Lung (tissue), 12 donors: Measurements from ENCODE around the gene BCL2. TPM values are rescaled to one million over a fixed set of nuclear protein-coding genes. Genes with fewer than 3 reads are reported as not detected.

ENCODE experiments used
- ATAC-seq: fragments of 200-7000 bp; cut with Tn5 transposase; one replicate; pipeline ENCODE4 v1.9.1; 2020; ENCODE audit warnings: moderate number of reproducible peaks; ENCODE audit not compliant: insufficient read depth, low FRiP score
- DNase-seq, 3 donors: peaks; one replicate each; pipeline ENCODE4 v3.0.0-alpha.2; 2013 to 2017
- H3K27ac ChIP-seq, 2 donors: one replicate each; pipeline ENCODE4 v1.5.1; 2013; ENCODE audit warnings: mild to moderate bottlenecking in 2 of 2, moderate library complexity in 2 of 2, control low read depth in 1 of 2, inconsistent platforms in 1 of 2, low read depth in 1 of 2, low read length in 1 of 2
- H3K27me3 ChIP-seq, 3 donors: one replicate each; pipeline ENCODE4 v1.5.1; 2013; ENCODE audit warnings: low read length in 2 of 3; ENCODE audit not compliant: control insufficient read depth in 3 of 3, insufficient read depth in 3 of 3
- H3K36me3 ChIP-seq, 4 donors: one replicate each; pipeline ENCODE4 v1.5.1; 2013; ENCODE audit warnings: low read length in 4 of 4, mild to moderate bottlenecking in 1 of 4, moderate library complexity in 1 of 4; ENCODE audit not compliant: control insufficient read depth in 4 of 4, insufficient read depth in 4 of 4
- H3K4me1 ChIP-seq, 5 donors: one replicate each; pipeline ENCODE4 v1.5.1; 2013; ENCODE audit warnings: low read length in 5 of 5, mild to moderate bottlenecking in 2 of 5, moderate library complexity in 1 of 5; ENCODE audit not compliant: control insufficient read depth in 5 of 5, insufficient read depth in 5 of 5
- H3K4me3 ChIP-seq: one replicate; pipeline ENCODE4 v1.5.1; 2013; ENCODE audit warnings: mild to moderate bottlenecking, control low read depth, moderate library complexity
- H3K9ac ChIP-seq, 2 donors: one replicate each; pipeline ENCODE4 v1.5.1; 2013; ENCODE audit warnings: low read length in 2 of 2, control low read depth in 1 of 2; ENCODE audit not compliant: insufficient read depth in 1 of 2
- H3K9me3 ChIP-seq, 4 donors: one replicate each; pipeline ENCODE4 v1.5.1; 2013; ENCODE audit warnings: low read length in 3 of 4, mild to moderate bottlenecking in 1 of 4, moderate library complexity in 1 of 4; ENCODE audit not compliant: control insufficient read depth in 4 of 4, insufficient read depth in 3 of 4
- CTCF ChIP-seq: IDR thresholded peaks from 2 replicates; pipeline ENCODE4 v1.5.1; 2012; ENCODE audit warnings: mild to moderate bottlenecking; ENCODE audit errors: control extremely low read depth, extremely low read depth
- WGBS, 2 donors: extraction: QIAGEN DNeasy Blood & Tissue Kit; methylation state at CpG; one replicate each; pipeline ENCODE4 v1.1.7; 2013; 5-methylcytosine and 5-hydroxymethylcytosine counted together
- polyA plus RNA-seq, 2 donors: library from polyadenylated mRNA; stranded (reverse); fragments of 200-250 nt; gene quantifications; one replicate each; pipeline ENCODE4 v1.2.1, GENCODE V29; 2013
- total RNA-seq, 2 donors: library from RNA; depleted of rRNA in 1 of 2; stranded (reverse); fragments of >200 nt in 1 of 2; gene quantifications; one replicate each; pipeline ENCODE4 v1.2.1, GENCODE V29; 2014 to 2021
- donor health status: control.
- donor health status: control.
- donor health status: Bipolar disorder and iron deficiency.
- donor health status: healthy.
- donor health status: DM: yes; HTN: yes; CAD: no.

BCL2 gene
- total and polyA plus RNA-seq, 4 donors = 1.5 to 30.9 (median 5.3) TPM

GRCh38 chr18:63147973-63148372 is 171.6 kb downstream of the BCL2 start:
- Histone ChIP-seq H3K4me3 (no peak overlapping the region), H3K9ac (no peak overlapping the region), H3K4me1 (peaks cover 2 to 48% (median 16%) of the 10 kb centered on the region in 5 donors), H3K27ac (no peak overlapping the region), H3K9me3 (no peaks in the 10 kb centered on the region), H3K27me3 (no peaks in the 10 kb centered on the region), H3K36me3 (no peaks in the 10 kb centered on the region)
- no peak for DNase-seq
- 82 to 90% methylated on average over 6 of the region's 6 CpGs for WGBS, 2 donors
- TF ChIP-seq CTCF = no peak
- no peak for ATAC-seq

- DNase-seq = no peak
- Histone ChIP-seq H3K36me3 (no peaks in the 10 kb centered on the region), H3K9ac (no peak overlapping the region), H3K4me3 (no peak overlapping the region), H3K4me1 (peaks cover 2 to 59% (median 17%) of the 10 kb centered on the region in 5 donors), H3K27me3 (no peaks in the 10 kb centered on the region), H3K9me3 (no peaks in the 10 kb centered on the region), H3K27ac (no peak overlapping the region)
- 89 to 93% methylated on average over 7 of the region's 7 CpGs for WGBS, 2 donors
- TF ChIP-seq CTCF = no peak
- no peak for ATAC-seq
Observed at GRCh38 chr18:63146828-63147409, 172.7 kb downstream of the BCL2 start.

GRCh38 chr18:63145851-63146555 is 173.6 kb downstream of the BCL2 start:
- DNase-seq (peak; percentile 67 to 83 (median 83)), ATAC-seq (no peak)
- peak overlapping the region in 1 of 2 donors; percentile 50 for H3K9ac ChIP-seq
- no peak overlapping the region for H3K4me3 ChIP-seq
- H3K9me3 ChIP-seq = no peaks in the 10 kb centered on the region
- no peak overlapping the region for H3K27ac ChIP-seq
- TF ChIP-seq CTCF = no peak
- H3K27me3 ChIP-seq = no peaks in the 10 kb centered on the region
- 80 to 88% methylated on average over 18 of the region's 18 CpGs for WGBS, 2 donors
- peaks cover 2 to 68% (median 20%) of the 10 kb centered on the region in 5 donors for H3K4me1 ChIP-seq
- H3K36me3 ChIP-seq = no peaks in the 10 kb centered on the region
